Keratinocyte (primary cell): ENCODE results near the gene BCAS3.

Experiments
- CTCF ChIP-seq, 3 experiments: IDR thresholded peaks in 1 of 3; conservative IDR thresholded peaks in 1 of 3; optimal IDR thresholded peaks in 1 of 3; 2 replicates in 2 of 3; 3 replicates in 1 of 3; pipeline versions ENCODE3 to v1.5.1; 2011; ENCODE audit warnings: low read length in 3 of 3, mild to moderate bottlenecking in 3 of 3, moderate library complexity in 2 of 3, control low read depth in 1 of 3, inconsistent platforms in 1 of 3; ENCODE audit not compliant: insufficient read depth in 2 of 3; ENCODE audit errors: extremely low read depth in 1 of 3
- EZH2 ChIP-seq: IDR thresholded peaks from one replicate; pipeline ENCODE4 v1.6.1; 2012; ENCODE audit warnings: inconsistent platforms, mild to moderate bottlenecking, low read length, moderate library complexity

DNA sequence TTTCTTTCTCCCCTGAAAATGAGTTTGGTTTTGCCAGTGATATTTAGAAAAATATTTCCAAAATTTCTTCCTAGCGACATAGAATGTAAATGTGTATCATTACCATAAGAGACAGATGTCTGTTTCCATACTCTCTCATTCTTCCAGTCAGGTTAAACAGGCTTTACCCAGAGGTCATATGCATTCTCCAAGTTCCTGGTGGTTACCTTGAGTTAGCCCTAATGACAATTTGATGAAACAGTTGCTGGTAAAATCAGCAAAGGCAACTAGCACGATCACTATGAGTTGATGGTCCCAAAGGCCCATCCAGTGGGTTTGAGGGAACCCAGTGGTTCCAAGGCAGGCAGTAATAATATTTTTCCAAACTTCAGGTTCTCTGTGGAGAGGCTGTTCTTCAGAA lies 618.4 kb downstream of the BCAS3 start:
- TF ChIP-seq CTCF (optimal IDR thresholded peaks at IDR 0.05 in 1 of 3, IDR thresholded peaks at IDR 0.05 in 1 of 3, conservative IDR thresholded peaks at IDR 0.05 in 1 of 3; ENCODE audit: extremely low read depth in 1 of 3, insufficient read depth in 2 of 3, low read length in 3 of 3) (no peak), EZH2 (no peak)
